Psoas muscle (tissue), 8 donors: ENCODE results near the gene RBFOX2. TPM values are rescaled to one million over a fixed set of nuclear protein-coding genes. Genes with fewer than 3 reads are reported as not detected.

Experiments used
- ATAC-seq, 4 donors: fragments of 200-7000 bp; cut with Tn5 transposase; one replicate each; pipeline ENCODE4 v1.9.1; 2020; ENCODE audit warnings: moderate library complexity in 3 of 4, mild to moderate bottlenecking in 2 of 4
- DNase-seq, 2 donors: peaks; one replicate each; pipeline ENCODE4 v3.0.0-alpha.2; 2020
- H3K27ac ChIP-seq: fragments of 200-600 bp; one replicate; pipeline ENCODE4 v1.8.0; 2022
- H3K27me3 ChIP-seq, 3 donors: fragments of 200-600 bp in 1 of 3; one replicate each; pipeline versions ENCODE4 v1.6.1 to v1.8.0; 2013 to 2022; ENCODE audit warnings: low read length in 2 of 3, mild to moderate bottlenecking in 2 of 3, moderate library complexity in 1 of 3; ENCODE audit not compliant: insufficient read depth in 3 of 3
- H3K36me3 ChIP-seq, 2 donors: fragments of 200-600 bp in 1 of 2; one replicate each; pipeline versions ENCODE4 v1.6.1 to v1.8.0; 2013 to 2022; ENCODE audit warnings: low read depth in 1 of 2, mild to moderate bottlenecking in 1 of 2, moderate library complexity in 1 of 2; ENCODE audit not compliant: insufficient read depth in 1 of 2
- H3K4me1 ChIP-seq: fragments of 200-600 bp; one replicate; pipeline ENCODE4 v1.8.0; 2022
- H3K4me3 ChIP-seq: fragments of 200-600 bp; one replicate; pipeline ENCODE4 v1.8.0; 2022; ENCODE audit warnings: mild to moderate bottlenecking
- H3K9me3 ChIP-seq: fragments of 200-600 bp; one replicate; pipeline ENCODE4 v1.8.0; 2022
- CTCF ChIP-seq: fragments of 200-600 bp; IDR thresholded peaks from one replicate; pipeline ENCODE4 v1.8.0; 2022; ENCODE audit warnings: antibody characterized with exemption
- WGBS, 3 donors: extraction: QIAGEN DNeasy Blood & Tissue Kit; methylation state at CpG; one replicate each; pipeline versions ENCODE4 v1.1.6 to v1.1.7; 2013; 5-methylcytosine and 5-hydroxymethylcytosine counted together
- intact Hi-C, 2 donors: fragments of 100-400 bp; cut with DNase I; formaldehyde crosslinking; loops; one replicate each; pipeline versions ENCODE4 v1.11.0 to v1.14.2; 2022
- polyA plus RNA-seq, 3 donors: library from polyadenylated mRNA; stranded (reverse); fragments of 200-250 nt; gene quantifications; one replicate each; pipeline ENCODE4 v1.2.3, GENCODE V29; 2013
- total RNA-seq, 4 donors: library from RNA; stranded (reverse); fragmentation: NEBNext Ultra II Directional in 2 of 4; extraction: Animal tissue kit (Norgen Biotek cat#: 25700) in 2 of 4; gene quantifications; one replicate each; pipeline versions ENCODE4 v1.2.1 to v1.2.4, GENCODE V29; 2021 to 2023
- donor health status: healthy with polysubstance abuse.
- donor health status: DM: no; HTN: no; CAD: no; lungs with moderate emphysema.
- donor health status: Bipolar disorder and iron deficiency.
- donor health status: healthy.
- donor health status: DM: yes; HTN: yes; CAD: no.
- donor health status: DM: no; HTN: no; CAD: no.
- donor health status: DM: no; HTN: no; CAD: no.
- donor health status: DM: yes; HTN: yes; CAD: no.

The RBFOX2 gene
- total and polyA plus RNA-seq, 7 donors, result 7.7 to 50.4 (median 28.4) TPM

GRCh38 chr22:35729309-35729698 lies 299.3 kb downstream of the RBFOX2 start:
- no peaks in the 10 kb centered on the region for H3K9me3 ChIP-seq
- no peak for TF ChIP-seq CTCF
- no peak for ATAC-seq
- H3K4me3 ChIP-seq, result no peak overlapping the region
- 93 to 98% (median 95%) methylated on average over 2 of the region's 2 CpGs for WGBS, 3 donors
- intact Hi-C loops, result loop anchor here (5.0 kb wide), 2 partner anchors 42 to 102 kb away; no protein-coding TSS in a partner anchor
- H3K4me1 ChIP-seq, result peaks cover 6% of the 10 kb centered on the region
- no peaks in the 10 kb centered on the region for H3K27me3 ChIP-seq
- no peaks in the 10 kb centered on the region for H3K36me3 ChIP-seq
- no peak overlapping the region for H3K27ac ChIP-seq
- no peak for DNase-seq

- no peaks in the 10 kb centered on the region for H3K9me3 ChIP-seq
- H3K27ac ChIP-seq, result no peak overlapping the region
- no peak overlapping the region for H3K4me3 ChIP-seq
- 88 to 92% (median 89%) methylated on average over 12 of the region's 12 CpGs for WGBS, 3 donors
- DNase-seq, result no peak
- no peaks in the 10 kb centered on the region for H3K27me3 ChIP-seq
- no peak for TF ChIP-seq CTCF
- no peak for ATAC-seq
- intact Hi-C loops, result loop anchor here (5.0 kb wide), 2 partner anchors 41 to 101 kb away; no protein-coding TSS in a partner anchor
- no peaks in the 10 kb centered on the region for H3K36me3 ChIP-seq
- H3K4me1 ChIP-seq, result peaks cover under 1% of the 10 kb centered on the region
Observed at GRCh38 chr22:35728639-35729308, 299.9 kb downstream of the RBFOX2 start.

GRCh38 chr22:35727436-35727835 lies 301.2 kb downstream of the RBFOX2 start:
- Histone ChIP-seq H3K4me3 (peak overlapping the region; percentile 56), H3K9me3 (no peaks in the 10 kb centered on the region), H3K4me1 (no peaks in the 10 kb centered on the region), H3K36me3 (no peaks in the 10 kb centered on the region), H3K27me3 (no peaks in the 10 kb centered on the region), H3K27ac (peak overlapping the region; percentile 36)
- ATAC-seq (peak; percentile 90 to 98 (median 94)), DNase-seq (peak; percentile 55 to 69)
- intact Hi-C loops, result loop anchor here (5.0 kb wide), 2 partner anchors 40 to 100 kb away; no protein-coding TSS in a partner anchor
- TF ChIP-seq CTCF, result peak; percentile 23
- WGBS, 3 donors, result 32 to 45% (median 33%) methylated on average over 11 of the region's 11 CpGs

GRCh38 chr22:35726933-35727332 lies 301.7 kb downstream of the RBFOX2 start:
- Histone ChIP-seq H3K36me3 (no peaks in the 10 kb centered on the region), H3K27me3 (no peaks in the 10 kb centered on the region), H3K9me3 (no peaks in the 10 kb centered on the region), H3K4me1 (no peaks in the 10 kb centered on the region), H3K27ac (peak overlapping the region; percentile 36), H3K4me3 (peak overlapping the region; percentile 56)
- intact Hi-C loops, result loop anchor here (5.0 kb wide), 2 partner anchors 40 to 100 kb away; no protein-coding TSS in a partner anchor
- WGBS, 3 donors, result 25 to 51% (median 35%) methylated on average over 15 of the region's 15 CpGs
- TF ChIP-seq CTCF, result no peak
- ATAC-seq, result peak; percentile 32 to 64 (median 54)
- DNase-seq, result no peak
